Activated naive CD8-positive, alpha-beta T cell (primary cell): ENCODE results near the gene SMG6.
"Not testable (repeated sequence)": the region's sequence is repeated elsewhere in the genome, so short reads cannot be mapped to it uniquely, and the experiment has no call there.

Source experiments
- H3K27ac Mint-ChIP-seq: one replicate; pipeline ENCODE4 v1.8.0; 2021; ENCODE audit warnings: mixed read lengths
- H3K27me3 Mint-ChIP-seq: one replicate; pipeline ENCODE4 v1.8.0; 2021; ENCODE audit warnings: mixed read lengths
- H3K36me3 Mint-ChIP-seq: one replicate; pipeline ENCODE4 v1.8.0; 2021; ENCODE audit warnings: mixed read lengths
- H3K4me1 Mint-ChIP-seq: one replicate; pipeline ENCODE4 v1.8.0; 2021; ENCODE audit warnings: low read depth, mixed read lengths
- H3K4me3 Mint-ChIP-seq: one replicate; pipeline ENCODE4 v1.8.0; 2021; ENCODE audit warnings: mild to moderate bottlenecking, mixed read lengths
- H3K9me3 Mint-ChIP-seq: one replicate; pipeline ENCODE4 v1.8.0; 2021; ENCODE audit warnings: low read depth, mixed read lengths

The SMG6 gene

DNA sequence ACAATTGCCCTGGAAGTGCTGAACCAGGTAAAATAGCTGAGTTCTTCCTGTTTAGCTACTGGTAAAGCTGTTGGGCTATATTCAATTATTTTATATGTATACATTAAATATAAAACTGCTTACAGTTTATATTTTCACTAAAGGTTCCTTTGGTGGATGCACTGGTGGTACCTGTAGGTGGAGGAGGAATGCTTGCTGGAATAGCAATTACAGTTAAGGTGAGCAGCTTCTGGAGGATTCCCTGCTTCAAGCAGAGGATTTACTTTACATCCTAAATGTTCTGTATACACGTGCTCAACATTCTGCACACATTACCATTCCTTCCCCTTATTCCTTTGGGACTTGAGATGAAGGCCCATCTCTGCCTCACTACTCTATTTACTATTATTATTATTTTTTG is 17.8 kb upstream of the SMG6 start:
- no peak overlapping the region for H3K27ac Mint-ChIP-seq
- no peaks in the 10 kb centered on the region for H3K27me3 Mint-ChIP-seq
- H3K36me3 Mint-ChIP-seq = peaks cover 14% of the 10 kb centered on the region
- no peaks in the 10 kb centered on the region for H3K9me3 Mint-ChIP-seq
- H3K4me1 Mint-ChIP-seq = peaks cover 7% of the 10 kb centered on the region
- no peak overlapping the region for H3K4me3 Mint-ChIP-seq

DNA sequence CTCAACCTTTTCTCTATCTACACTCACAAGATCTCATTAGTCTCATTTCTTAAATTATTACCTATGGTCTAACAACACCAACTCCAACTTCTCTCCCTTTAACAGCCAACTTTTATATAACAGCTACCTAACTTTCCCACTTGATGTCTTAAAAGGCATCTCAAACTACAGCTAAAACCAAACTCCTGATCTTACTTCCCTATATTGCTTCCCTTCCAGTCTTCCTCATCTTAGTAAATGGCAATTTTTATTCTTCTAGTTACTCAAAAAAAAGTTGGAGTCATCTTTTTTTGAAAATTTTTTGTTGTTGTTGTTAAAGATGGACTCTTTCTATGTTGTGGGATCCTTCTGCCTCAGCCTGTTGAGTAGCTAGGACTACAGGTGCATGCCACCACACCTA is 15.5 kb upstream of the SMG6 start:
- peaks cover 8% of the 10 kb centered on the region for H3K36me3 Mint-ChIP-seq
- no peaks in the 10 kb centered on the region for H3K4me1 Mint-ChIP-seq
- H3K27me3 Mint-ChIP-seq = no peaks in the 10 kb centered on the region
- no peaks in the 10 kb centered on the region for H3K9me3 Mint-ChIP-seq
- no peak overlapping the region for H3K27ac Mint-ChIP-seq
- H3K4me3 Mint-ChIP-seq = no peak overlapping the region

DNA sequence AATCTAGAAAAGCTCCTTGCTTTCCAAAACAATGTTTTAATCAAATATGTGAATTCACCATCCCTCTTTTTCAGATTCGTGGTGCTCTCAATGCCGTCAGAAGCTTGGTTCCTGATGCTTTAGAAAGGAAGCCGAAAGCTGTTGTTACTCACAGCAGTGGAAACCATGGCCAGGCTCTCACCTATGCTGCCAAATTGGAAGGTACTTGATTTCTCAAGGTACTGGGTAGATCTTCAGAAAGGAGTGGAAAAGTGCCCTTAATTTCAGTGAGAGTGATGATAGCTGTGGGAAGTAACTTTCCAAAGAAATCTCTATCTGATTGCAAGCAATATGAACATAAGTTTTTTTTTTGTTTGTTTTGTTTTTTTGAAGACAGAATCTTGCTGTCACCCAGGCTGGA is 14.2 kb upstream of the SMG6 start:
- no peaks in the 10 kb centered on the region for H3K4me1 Mint-ChIP-seq
- H3K9me3 Mint-ChIP-seq = no peaks in the 10 kb centered on the region
- no peaks in the 10 kb centered on the region for H3K27me3 Mint-ChIP-seq
- H3K27ac Mint-ChIP-seq = no peak overlapping the region
- no peak overlapping the region for H3K4me3 Mint-ChIP-seq
- H3K36me3 Mint-ChIP-seq = peaks cover 5% of the 10 kb centered on the region

DNA sequence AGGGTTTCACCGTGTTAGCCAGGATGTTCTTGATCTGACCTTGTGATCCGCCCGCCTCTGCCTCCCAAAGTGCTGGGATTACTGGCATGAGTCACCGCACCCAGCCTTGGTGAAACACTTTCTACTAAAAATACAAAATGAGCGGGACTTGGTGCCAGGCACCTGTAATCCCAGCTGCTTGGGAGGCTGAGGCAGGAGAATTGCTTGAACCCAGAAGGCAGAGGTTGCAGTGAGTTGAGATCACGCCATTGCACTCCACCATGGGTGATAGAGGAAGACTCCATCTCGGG is 13.3 kb upstream of the SMG6 start:
- not testable (repeated sequence) for H3K9me3 Mint-ChIP-seq, H3K4me1 Mint-ChIP-seq, H3K4me3 Mint-ChIP-seq, H3K27me3 Mint-ChIP-seq, H3K27ac Mint-ChIP-seq, H3K36me3 Mint-ChIP-seq

DNA sequence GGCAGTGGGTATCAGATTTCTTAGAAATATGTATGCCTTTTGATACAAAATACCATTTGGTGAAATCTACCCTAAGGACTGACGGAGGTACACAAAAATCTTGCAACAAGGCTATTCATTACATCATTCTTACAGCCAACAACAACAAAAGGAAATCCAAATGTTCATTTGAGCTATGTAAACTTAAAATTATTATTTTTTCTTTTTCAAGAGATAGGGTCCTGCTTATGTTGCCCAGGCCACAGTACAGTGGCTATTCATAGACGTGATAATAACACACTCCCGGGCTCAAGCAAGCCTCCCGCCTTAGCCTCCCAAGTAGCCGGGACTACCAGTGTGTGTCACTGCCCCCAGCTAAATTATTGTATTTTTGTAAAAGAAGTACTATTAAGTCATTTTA is 9.2 kb upstream of the SMG6 start:
- no peak overlapping the region for H3K4me3 Mint-ChIP-seq
- H3K4me1 Mint-ChIP-seq = peaks cover 2% of the 10 kb centered on the region
- no peaks in the 10 kb centered on the region for H3K9me3 Mint-ChIP-seq
- no peaks in the 10 kb centered on the region for H3K36me3 Mint-ChIP-seq
- H3K27me3 Mint-ChIP-seq = no peaks in the 10 kb centered on the region
- no peak overlapping the region for H3K27ac Mint-ChIP-seq

DNA sequence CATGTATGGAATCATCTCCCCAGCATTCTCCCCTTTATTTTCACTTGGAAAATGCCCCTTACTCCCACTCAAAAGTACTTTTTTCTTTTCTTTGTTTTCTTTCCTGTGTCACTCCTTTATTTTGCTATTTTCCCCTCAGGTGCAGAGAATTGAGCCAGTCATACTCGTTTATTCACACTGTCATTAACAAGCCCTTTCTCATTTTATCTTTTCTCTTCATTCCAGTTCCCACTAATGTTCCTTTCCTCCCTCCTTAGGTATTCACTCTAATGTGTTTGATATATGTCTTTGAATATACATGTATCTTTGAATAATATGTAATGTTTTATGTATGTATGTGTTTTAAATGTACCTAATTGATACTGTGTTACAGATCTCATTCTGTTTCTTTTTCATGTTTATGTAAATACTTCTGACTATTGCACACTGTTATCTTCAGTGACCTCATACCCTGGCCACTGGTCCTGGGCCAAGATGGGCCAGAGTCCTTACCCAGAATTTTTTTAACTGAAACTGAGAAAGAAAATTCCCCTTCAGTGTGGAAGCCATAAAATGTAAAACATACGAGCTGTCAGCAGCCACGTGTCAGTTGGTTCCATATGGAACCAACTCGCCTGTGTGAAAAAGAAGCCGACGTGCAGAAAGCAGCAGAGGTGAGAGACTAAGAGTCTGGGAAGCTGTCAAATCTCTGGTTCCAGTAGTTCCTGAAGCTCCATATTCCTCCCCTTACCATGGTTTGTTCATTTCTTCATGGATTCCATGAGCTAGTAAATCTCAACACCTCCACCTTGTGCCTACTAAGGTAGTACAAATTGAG is 6.0 kb upstream of the SMG6 start:
- Mint-ChIP-seq H3K36me3 (peaks cover 4% of the 10 kb centered on the region), H3K27me3 (no peaks in the 10 kb centered on the region), H3K9me3 (no peaks in the 10 kb centered on the region), H3K27ac (no peak overlapping the region), H3K4me3 (no peak overlapping the region), H3K4me1 (peaks cover 19% of the 10 kb centered on the region)

DNA sequence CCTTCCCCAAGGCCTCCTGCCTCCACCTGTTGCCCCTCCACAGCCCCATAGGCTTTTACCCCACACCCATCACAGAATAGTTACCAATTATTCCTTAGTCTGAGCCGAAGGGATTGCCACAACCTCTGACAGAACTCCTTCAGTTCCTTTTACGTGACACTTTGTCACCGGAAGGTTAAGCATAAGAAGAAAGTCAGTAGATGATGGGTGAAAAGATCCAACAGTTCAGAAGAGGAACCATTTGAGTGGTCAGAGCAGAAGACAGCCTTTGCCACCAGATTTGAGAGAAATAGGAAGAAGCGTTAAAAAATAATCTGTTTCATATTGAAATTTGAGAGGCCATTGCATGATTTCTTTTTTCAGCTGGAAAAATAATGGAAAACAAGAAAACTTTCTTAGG is 1.3 kb upstream of the SMG6 start:
- Mint-ChIP-seq H3K4me1 (peaks cover 43% of the 10 kb centered on the region), H3K36me3 (peaks cover 10% of the 10 kb centered on the region), H3K27ac (no peak overlapping the region), H3K27me3 (no peaks in the 10 kb centered on the region), H3K4me3 (peak overlapping the region; percentile 80), H3K9me3 (no peaks in the 10 kb centered on the region)

DNA sequence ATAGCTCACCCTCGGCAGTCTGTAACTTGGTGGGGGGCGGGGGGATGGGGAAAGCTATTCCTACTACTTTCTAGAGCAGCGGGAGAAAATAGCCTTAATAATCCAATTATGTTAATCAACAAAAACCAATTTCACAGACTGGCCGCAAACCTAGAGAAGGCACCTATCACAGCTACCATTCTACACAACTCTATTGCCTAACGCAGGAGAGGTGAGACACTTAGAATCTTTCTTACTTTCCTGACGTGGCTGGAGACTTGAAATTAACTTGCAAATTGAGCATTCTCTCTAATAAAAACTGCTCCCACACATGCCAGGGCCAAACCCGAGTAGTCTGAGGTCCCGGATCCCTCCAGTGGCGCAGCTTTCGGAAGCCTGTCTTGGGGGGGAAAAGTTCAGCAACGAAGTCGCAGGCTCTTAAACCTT is 794 bp downstream of the SMG6 start:
- Mint-ChIP-seq H3K27me3 (no peaks in the 10 kb centered on the region), H3K4me1 (peaks cover 49% of the 10 kb centered on the region), H3K36me3 (peaks cover 13% of the 10 kb centered on the region), H3K4me3 (peak overlapping the region; percentile 95), H3K9me3 (no peaks in the 10 kb centered on the region), H3K27ac (peak overlapping the region; percentile 89)

DNA sequence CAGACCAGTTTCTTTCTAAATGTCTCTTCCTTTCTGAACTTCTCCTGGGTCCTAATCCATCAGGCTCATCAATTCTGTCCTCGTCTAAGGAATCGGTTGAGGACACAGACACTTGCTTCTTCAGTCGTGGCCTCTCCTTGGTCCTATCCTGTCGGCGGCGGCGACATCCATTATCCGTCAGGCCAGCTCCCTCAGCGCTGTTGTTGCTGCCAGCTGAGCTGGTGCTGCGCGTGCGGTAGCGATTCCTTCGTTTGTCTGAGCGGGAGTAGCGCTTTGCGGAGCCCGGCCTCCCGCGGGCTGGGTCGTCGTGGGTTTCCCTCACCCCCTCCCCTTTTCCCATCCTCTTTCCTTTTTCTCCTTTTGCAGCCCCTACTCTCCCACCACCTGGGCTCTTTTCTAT is 3.8 kb downstream of the SMG6 start:
- peaks cover 21% of the 10 kb centered on the region for H3K36me3 Mint-ChIP-seq
- H3K4me1 Mint-ChIP-seq = peaks cover 56% of the 10 kb centered on the region
- no peak overlapping the region for H3K4me3 Mint-ChIP-seq
- H3K27me3 Mint-ChIP-seq = no peaks in the 10 kb centered on the region
- no peaks in the 10 kb centered on the region for H3K9me3 Mint-ChIP-seq
- peak overlapping the region; percentile 28 for H3K27ac Mint-ChIP-seq

DNA sequence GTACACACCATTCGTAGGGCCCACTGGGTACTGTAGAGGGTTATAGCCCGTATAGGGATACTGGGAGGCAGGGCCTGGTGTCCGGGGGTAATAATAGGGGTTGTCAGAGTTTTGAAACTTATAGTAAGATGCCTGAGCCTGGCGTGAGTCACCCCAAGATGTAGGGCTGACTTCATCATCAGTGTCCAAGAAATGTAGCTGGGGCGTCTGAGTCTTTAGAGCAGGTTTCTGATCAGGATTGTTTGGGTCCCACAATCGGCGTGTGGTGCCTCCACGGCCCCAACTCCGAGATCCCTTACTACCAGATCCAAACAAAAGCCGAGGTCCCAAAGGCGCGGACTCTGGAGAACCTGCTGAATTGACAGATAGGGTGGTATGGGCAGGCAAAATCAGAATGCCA is 4.4 kb downstream of the SMG6 start:
- H3K9me3 Mint-ChIP-seq = no peaks in the 10 kb centered on the region
- peaks cover 59% of the 10 kb centered on the region for H3K4me1 Mint-ChIP-seq
- no peak overlapping the region for H3K4me3 Mint-ChIP-seq
- H3K36me3 Mint-ChIP-seq = peaks cover 23% of the 10 kb centered on the region
- H3K27me3 Mint-ChIP-seq = no peaks in the 10 kb centered on the region
- no peak overlapping the region for H3K27ac Mint-ChIP-seq

DNA sequence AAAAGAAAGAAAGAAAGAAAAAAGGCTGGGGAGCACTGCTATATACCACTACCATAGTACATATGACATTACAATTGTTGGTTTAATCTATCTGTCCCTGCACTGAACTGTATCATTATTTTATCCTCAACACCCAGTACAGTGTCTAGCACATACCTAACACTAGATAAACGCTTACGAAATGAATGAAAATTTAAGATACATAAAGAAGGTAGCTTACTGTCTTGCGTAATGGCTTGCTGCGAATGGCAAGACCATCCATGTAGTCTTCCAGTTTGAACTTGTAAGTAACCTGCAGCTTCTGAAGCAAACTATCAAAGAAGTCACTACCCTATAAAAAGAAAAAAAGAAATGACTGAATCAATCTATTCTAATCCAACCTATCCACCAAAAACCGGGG is 6.6 kb downstream of the SMG6 start:
- Mint-ChIP-seq H3K9me3 (no peaks in the 10 kb centered on the region), H3K4me3 (no peak overlapping the region), H3K4me1 (peaks cover 56% of the 10 kb centered on the region), H3K27ac (no peak overlapping the region), H3K36me3 (peaks cover 23% of the 10 kb centered on the region), H3K27me3 (no peaks in the 10 kb centered on the region)

DNA sequence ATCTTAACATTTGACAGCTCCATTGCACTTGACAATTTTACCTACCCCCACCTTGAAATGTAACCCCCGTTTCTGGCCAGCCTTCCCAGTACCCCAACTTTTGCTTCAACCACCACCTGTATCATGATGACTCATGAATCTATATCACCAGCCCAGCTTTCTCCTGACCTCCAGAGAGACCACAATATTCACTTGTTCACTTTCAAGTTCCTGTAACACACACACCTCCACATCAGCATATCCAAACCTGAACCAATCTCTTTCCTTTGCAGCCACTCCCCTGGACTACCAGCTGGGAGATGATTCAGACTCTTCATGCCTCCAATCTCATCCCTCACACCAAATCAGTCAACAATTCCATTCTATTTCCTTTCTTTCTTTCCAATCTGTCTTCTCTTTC is 8.0 kb downstream of the SMG6 start:
- Mint-ChIP-seq H3K27me3 (no peaks in the 10 kb centered on the region), H3K27ac (peak overlapping the region; percentile 68), H3K4me1 (peaks cover 44% of the 10 kb centered on the region), H3K4me3 (peak overlapping the region; percentile 28), H3K36me3 (peaks cover 27% of the 10 kb centered on the region), H3K9me3 (no peaks in the 10 kb centered on the region)

DNA sequence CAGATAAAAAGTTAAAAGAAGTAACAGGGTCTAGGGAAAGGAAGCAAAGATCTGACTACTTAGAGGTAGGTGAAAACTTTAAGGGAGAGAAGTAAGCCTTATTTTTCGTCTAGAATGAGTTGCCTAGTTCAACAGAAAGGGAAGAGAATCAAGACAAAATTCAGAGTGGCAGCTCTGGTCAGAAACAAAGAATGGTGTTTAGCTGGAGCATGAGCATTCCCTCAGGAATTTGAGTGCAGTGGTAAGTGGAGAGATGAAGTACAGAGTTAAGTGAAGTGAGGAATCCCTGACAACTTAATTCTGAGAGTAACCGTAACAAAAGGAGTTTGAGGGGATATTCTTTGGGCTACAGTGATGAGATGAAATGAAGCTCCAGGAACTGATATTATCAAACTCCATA is 11.5 kb downstream of the SMG6 start:
- H3K4me3 Mint-ChIP-seq = no peak overlapping the region
- H3K9me3 Mint-ChIP-seq = no peaks in the 10 kb centered on the region
- peaks cover 25% of the 10 kb centered on the region for H3K4me1 Mint-ChIP-seq
- H3K36me3 Mint-ChIP-seq = peaks cover 21% of the 10 kb centered on the region
- no peak overlapping the region for H3K27ac Mint-ChIP-seq
- H3K27me3 Mint-ChIP-seq = no peaks in the 10 kb centered on the region

DNA sequence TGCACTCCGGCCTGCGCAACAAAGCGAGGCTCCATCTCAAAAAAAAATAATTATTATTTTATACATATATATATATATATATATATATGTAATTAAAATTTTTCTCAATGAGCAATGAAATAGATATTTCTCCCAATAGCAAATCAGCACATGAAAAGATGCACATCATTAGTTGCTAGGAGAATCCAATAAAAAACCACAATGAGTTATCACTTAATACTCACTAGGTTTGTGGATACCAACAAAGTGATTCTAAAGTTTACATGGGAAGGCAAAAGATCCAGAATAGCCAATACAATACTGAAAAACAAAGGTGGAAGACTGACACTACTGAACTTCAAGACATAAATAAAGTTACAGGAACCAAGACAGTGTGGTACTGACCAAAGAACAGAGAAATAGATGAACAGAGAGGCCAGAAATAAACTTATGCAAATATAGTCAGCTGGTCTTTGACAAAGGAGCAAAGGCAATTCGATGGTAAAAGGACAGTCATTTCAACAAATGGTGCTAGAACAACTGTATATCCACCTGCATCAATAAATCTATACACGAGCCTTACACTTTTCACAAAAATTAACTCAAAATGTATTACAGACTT is 13.6 kb downstream of the SMG6 start:
- Mint-ChIP-seq H3K4me1 (peaks cover 10% of the 10 kb centered on the region), H3K27me3 (no peaks in the 10 kb centered on the region), H3K36me3 (peaks cover 12% of the 10 kb centered on the region), H3K27ac (peak overlapping the region; percentile 61), H3K4me3 (no peak overlapping the region), H3K9me3 (no peaks in the 10 kb centered on the region)

DNA sequence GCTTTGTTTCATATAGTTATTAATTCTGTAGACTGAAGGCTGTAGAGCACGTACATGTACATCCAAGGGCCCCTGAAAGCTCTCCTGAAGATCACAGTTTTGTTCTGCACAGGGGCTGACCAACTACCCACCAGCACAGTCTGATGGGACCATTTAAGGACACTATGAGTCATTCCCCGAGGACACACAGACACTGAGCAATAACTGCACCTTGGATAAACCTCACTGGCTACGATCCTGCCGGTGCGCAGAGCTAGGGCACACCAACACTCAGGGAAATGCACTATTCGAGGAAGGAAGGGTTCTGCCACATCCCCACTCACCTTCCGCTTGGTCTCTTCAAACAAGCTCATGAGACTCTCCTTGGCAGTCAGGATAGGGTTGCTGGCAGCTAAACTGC is 20.3 kb downstream of the SMG6 start:
- H3K27ac Mint-ChIP-seq = no peak overlapping the region
- no peak overlapping the region for H3K4me3 Mint-ChIP-seq
- peaks cover 23% of the 10 kb centered on the region for H3K36me3 Mint-ChIP-seq
- H3K9me3 Mint-ChIP-seq = no peaks in the 10 kb centered on the region
- H3K27me3 Mint-ChIP-seq = no peaks in the 10 kb centered on the region
- peaks cover 29% of the 10 kb centered on the region for H3K4me1 Mint-ChIP-seq

DNA sequence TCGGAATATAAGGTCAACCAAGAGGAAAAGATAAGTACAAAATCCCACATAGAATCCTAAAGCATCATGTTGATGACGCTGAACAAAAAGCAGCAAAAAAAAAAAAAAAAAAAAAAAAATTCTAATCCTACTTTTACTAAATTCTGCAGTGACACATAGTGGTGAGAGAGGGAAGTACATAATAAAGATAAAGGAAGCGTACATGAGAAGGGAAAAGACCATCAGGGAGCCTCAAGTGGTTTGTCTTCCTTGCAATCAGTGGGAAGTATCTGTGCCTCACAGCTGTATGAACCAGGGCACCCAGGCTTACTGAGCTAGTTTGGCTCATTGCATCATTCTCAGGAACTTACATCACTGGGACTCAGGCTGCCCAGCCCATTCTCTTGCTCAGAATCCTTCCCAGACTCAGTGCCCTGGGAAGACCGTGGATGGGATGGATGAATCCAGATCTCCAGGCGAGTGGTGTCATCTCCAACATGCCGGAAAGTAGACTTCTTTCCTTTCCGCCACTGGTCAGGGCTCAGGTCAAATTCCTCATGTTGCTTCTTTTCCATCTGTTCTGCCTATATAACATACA is 21.2 kb downstream of the SMG6 start:
- H3K27ac Mint-ChIP-seq = peak overlapping the region; percentile 70
- H3K4me1 Mint-ChIP-seq = peaks cover 29% of the 10 kb centered on the region
- H3K9me3 Mint-ChIP-seq = no peaks in the 10 kb centered on the region
- H3K27me3 Mint-ChIP-seq = no peaks in the 10 kb centered on the region
- H3K4me3 Mint-ChIP-seq = no peak overlapping the region
- peaks cover 20% of the 10 kb centered on the region for H3K36me3 Mint-ChIP-seq
